DOHH2 (cell line): ENCODE measurements around the gene IL17F.

Source experiments
- EZH2phosphoT487 ChIP-seq: fragments of 200-600 bp; sonication (generic); IDR thresholded peaks from 2 replicates; pipeline ENCODE4 v1.6.1; 2017; ENCODE audit warnings: borderline replicate concordance, mild to moderate bottlenecking, antibody characterized with exemption, low read length, moderate library complexity, mixed read lengths
- TF ChIP-seq, protein P1 (sequence below): fragments of 200-600 bp; sonication (generic); IDR thresholded peaks from one replicate; pipeline ENCODE4 v1.5.1; 2014; ENCODE audit warnings: antibody characterized with exemption, mild to moderate bottlenecking, low read depth, low read length; ENCODE audit not compliant: poor library complexity, severe bottlenecking

GRCh38 chr6:52230685-52231084, 13.6 kb downstream of the IL17F start:
- TF ChIP-seq, protein P1, sequence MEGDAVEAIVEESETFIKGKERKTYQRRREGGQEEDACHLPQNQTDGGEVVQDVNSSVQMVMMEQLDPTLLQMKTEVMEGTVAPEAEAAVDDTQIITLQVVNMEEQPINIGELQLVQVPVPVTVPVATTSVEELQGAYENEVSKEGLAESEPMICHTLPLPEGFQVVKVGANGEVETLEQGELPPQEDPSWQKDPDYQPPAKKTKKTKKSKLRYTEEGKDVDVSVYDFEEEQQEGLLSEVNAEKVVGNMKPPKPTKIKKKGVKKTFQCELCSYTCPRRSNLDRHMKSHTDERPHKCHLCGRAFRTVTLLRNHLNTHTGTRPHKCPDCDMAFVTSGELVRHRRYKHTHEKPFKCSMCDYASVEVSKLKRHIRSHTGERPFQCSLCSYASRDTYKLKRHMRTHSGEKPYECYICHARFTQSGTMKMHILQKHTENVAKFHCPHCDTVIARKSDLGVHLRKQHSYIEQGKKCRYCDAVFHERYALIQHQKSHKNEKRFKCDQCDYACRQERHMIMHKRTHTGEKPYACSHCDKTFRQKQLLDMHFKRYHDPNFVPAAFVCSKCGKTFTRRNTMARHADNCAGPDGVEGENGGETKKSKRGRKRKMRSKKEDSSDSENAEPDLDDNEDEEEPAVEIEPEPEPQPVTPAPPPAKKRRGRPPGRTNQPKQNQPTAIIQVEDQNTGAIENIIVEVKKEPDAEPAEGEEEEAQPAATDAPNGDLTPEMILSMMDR = no peak
- no peak for TF ChIP-seq EZH2phosphoT487
